Activated CD4-positive, CD25-positive, alpha-beta regulatory T cell treated with anti-CD3 and anti-CD28 coated beads, Interleukin-2, amount 50 U/mL, for 24 hours (primary cell): Measurements from ENCODE around the gene DUS1L.
"Not testable (repeated sequence)": the region's sequence is repeated elsewhere in the genome, so short reads cannot be mapped to it uniquely, and the experiment has no call there.

Source experiments
- ATAC-seq, 2 donors: fragments of 150-1000 bp; cut with Tn5 transposase; one replicate each; pipeline ENCODE4 v1.10.0; 2021; ENCODE audit warnings: mild to moderate bottlenecking in 1 of 2, moderate library complexity in 1 of 2

The DUS1L gene

DNA sequence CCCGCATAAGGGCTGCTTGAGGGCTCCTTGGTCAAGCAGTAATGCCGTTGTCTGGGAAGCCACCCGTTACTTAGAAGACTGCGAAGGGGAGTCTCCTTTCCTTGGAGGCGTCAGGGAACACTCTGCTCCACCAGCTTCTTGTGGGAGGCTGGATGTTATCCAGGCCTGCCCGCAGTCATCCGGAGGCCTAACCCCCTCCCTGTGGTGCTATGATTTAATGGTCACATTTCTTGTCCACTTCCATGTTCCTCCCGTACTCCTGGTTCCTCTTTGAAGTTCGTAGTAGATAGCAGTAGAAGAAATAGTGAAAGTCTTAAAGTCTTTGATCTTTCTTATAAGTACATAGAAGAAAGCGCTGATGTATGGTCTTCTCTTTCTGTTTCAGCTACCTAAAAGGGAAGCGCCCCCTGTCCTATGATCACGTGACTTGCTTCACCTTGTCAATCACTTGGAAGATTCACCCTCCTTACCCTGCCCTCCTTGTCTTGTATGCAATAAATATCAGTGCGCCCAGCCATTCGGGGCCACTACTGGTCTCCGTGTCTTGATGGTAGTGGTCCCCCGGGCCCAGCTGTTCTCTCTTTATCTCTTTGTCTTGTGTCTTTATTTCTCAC lies 26.7 kb downstream of the DUS1L start:
- not testable (repeated sequence) for ATAC-seq

DNA sequence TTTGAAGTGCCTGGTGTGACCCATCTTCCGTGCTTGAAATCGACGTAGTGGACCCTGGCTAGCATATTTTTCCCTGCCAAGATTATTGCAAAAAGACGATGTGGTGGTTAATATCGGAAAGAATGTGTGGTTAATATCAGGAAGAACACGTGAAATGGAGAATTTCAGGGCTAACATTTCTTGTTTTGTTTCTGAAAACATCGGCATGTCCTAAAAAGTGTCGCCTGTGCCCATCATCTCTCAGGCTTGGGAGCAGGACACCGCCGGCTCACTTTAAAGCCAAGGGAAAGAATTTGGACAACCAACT lies 27.8 kb downstream of the DUS1L start:
- no peak for ATAC-seq

DNA sequence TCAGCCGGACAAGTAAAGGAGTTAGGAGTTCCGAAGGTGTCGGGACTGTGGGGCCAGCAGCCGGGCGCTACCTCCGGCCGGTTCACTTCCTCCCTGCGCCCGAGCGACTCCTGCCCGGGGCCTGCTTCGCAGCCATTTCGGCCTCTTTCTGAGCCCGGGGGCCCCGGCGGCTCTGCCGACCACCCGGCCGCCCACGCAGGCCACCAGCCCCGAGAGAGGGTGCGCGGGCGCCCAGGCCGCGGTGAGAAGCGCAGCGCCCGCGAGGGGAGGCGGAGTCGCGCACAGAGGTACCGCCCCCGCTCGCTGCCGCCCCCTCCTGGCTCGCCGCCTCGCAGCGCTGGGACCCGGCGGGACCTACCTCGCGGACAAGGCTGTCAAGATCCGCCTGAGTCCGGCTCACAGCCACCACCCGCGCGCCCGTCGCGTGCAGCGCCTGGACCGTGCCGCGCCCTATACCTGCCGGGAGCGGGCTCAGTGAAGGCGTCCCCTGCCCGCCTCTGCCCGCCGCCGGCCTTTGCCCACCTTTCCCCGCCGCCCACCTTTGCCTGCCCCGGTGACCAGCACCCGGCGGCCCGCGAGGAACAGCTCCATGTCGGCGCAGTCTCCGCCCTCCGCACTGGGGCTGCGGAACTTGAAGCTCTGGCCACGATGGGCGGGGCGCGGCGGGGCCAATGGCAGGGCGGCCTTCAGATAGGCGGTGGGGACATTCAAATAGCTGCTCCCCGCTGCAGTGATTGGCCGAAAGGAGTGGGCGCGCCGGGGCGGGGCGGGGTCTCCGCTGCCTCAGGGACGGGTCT lies 28.3 kb downstream of the DUS1L start, which contains the start of gene DCXR:
Gene DCXR, minus strand, starts transcription at position 606 of the 797 bp plus-strand sequence. Its CDS starts 15 bp downstream, at position 591.
- ATAC-seq, result peak; percentile 95 to 96

DNA sequence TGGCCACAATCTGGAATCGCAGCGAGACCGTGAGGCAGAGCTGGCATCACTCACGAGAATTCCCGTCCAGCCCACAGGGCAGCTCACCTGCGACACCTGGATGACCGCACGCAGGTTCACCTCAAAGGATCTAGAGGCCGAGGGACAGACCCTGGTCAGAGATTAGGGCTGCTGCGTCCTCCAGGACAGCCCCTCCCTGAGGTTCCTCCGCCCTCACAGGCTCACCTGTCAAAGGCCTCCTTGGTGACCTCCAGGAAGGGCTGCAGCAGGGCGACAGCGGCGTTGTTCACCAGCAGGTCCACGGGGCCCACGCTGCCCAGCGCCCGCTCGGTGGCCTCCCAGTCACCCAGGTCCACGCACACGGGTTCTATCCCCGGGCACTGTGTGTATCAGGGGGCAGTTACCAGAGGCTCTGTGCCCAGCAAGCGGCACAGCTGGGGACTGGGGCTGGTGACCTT lies 28.9 kb downstream of the DUS1L start:
- no peak for ATAC-seq

DNA sequence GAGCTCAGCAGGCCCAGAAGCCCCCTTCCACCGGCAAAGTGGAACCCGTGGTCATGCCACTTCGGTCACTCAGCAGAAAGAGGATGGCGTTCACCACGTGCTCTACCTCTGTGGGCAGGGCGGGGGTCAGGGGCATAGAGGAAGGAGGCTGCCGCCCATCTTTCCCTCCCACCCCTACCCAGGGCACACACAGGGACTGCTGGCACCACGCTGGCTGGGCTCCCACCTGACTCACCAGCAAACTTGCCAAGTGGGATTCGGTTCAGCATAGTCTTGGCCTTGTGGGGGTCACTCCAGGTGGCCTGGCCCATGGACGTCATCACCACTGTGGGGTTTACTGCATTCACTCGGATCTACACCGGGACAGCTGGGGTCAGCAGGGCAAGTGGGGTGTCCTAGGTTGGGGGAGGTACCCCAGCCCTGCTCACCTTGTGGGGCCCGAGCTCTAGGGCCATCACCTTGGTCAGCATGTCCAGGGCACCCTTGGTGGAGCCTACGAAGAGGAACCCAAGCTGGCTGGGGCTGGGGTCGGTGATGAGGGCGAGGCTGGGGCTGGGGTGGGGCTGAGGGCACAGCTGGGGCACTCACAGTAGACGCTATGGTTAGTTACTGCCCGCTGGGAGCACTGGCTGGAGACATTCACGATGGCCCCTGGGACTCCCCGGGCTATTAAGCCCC lies 29.5 kb downstream of the DUS1L start:
- no peak for ATAC-seq

DNA sequence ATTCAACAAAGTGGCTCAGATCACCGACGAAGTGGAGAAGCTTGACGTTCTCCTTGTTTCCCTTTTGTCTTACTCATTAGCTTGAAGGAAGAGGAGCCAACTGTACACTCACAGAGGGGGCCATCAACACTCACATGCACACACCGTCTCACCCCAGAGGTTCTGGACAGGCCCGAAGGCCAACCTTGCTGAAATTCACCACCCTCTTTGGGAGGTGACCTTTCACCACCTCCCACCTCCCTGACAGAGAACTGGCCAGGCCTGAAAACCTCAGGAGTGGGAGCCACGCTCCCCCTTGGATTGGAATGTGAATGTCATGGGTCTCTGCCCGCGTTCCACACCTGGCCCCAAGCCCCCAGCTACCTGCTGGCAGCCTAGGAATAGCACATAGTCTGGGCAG lies 30.1 kb downstream of the DUS1L start:
- ATAC-seq, result no peak

DNA sequence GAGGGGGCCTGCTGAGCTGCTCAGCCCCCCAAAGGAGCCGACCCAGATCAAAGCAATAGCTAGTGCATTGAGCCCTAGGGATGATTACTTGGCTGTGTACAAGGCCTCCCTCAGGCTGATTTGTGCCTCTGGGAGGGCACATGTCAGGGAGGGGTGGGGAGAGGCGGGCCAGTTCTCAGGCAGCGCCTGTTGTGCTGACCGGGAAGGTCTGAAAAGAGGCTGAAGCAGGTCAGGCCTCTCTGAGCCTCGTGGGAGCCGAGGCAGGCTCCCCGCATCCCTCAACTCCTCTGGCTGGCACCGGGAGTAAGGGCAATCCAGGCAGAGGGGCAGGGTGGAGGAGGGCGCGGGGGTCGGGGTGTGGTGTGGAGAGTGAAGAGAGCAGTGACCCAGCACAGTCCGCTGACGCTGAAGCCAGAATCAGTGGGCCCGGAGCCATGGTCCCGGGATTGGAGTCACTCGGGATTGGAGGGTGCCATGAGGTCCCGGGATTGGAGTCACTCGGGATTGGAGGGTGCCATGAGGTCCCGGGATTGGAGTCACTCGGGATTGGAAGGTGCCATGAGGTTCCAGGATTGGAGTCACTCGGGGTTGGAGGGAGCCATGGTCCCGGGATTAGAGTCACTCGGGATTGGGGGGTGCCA lies 31.1 kb downstream of the DUS1L start:
- no peak for ATAC-seq

DNA sequence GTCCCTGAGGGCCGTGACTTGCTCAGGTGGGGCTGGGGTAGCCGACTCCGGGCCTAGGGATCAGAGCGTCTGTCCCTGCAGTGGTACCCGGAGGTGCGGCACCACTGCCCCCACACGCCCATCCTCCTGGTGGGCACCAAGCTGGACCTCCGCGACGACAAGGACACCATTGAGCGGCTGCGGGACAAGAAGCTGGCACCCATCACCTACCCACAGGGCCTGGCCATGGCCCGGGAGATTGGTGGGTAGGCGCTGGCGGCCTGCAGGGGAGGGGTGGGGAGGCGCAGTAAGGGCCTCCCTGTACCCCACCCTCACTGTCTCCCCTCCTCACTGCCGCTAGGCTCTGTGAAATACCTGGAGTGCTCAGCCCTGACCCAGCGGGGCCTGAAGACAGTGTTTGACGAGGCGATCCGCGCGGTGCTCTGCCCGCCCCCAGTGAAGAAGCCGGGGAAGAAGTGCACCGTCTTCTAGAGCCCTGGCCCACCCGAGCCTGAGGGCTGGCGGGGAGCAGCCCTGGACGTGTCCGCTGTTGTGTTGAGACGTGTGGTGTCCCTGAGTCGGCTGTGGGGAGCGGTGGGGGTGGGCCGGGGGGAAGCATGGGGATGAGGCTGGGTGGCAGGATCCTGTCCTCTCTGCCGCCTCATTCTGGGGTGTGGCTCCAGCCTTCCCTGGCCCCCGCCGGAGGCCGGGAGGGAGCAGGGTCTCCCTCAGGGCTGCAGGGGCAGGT lies 32.1 kb downstream of the DUS1L start:
- no peak for ATAC-seq

DNA sequence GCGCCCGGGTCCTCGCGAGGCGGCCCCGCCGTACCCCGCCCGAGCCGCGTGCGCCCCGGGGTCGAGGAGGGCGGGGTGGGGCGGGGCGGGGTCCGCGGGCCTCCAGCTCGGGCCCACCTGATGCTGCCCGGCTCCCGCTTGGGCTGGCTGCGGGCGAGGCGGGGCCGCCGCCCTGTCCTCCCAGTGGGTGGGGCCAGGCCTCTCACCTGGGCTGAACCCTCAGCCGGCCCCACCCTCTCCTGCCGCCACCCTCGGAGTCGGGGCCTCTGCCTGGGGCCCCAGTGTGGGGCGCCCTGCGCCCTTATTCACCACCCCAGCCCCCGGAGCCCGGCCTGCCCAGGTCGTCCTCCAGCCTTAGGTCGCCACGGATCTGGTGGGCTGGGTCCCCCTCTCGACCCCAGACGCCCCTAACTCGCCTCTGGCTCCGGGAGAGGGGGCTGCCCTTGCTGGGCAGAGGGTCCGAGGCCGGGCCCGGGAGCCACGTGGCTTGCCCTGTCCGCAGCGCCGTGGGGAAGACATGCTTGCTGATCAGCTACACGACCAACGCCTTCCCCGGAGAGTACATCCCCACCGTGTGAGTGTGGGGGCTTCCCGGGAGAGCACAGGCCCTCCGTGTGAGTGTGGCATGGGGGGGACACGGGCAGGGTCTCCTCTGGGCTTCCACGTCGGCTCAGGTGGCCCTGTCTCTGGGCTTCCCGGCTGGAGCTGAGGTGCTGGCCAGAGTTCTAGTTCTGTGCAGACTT lies 33.5 kb downstream of the DUS1L start:
- peak; percentile 25 to 39 for ATAC-seq

DNA sequence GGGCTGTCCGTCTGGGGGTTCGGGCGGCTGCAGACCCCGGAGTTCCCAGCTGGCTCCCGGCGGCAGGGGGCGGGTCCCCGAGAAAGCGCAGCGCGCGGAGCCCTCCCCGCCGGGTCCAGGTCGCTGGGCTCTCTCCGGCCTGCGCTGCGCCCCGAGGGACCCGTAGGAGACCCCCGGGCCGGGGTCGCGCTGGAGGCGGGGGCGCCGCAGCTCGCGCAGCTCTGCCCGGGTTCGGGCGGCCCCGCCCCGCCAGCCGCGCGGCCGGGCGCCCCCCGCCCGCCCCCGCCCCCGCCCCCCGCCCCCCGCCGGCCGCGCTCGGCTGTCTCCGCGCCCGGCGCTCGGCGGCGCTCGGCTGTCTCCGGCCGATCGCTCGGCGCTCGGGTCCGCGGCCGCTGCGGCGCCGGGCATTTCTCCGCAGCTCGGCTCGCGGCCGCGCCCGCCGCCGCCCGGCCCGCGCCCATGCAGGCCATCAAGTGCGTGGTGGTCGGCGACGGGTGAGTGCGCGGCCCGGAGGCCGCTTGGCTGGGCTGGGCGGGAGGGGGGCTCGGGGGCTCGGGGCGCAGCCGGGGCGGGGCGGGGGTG lies 34.2 kb downstream of the DUS1L start, which contains the start of gene RAC3:
Gene RAC3, plus strand, starts transcription at position 376 of the 582 bp plus-strand sequence. Its CDS starts 84 bp downstream, at position 460.
- peak; percentile 17 to 20 for ATAC-seq

DNA sequence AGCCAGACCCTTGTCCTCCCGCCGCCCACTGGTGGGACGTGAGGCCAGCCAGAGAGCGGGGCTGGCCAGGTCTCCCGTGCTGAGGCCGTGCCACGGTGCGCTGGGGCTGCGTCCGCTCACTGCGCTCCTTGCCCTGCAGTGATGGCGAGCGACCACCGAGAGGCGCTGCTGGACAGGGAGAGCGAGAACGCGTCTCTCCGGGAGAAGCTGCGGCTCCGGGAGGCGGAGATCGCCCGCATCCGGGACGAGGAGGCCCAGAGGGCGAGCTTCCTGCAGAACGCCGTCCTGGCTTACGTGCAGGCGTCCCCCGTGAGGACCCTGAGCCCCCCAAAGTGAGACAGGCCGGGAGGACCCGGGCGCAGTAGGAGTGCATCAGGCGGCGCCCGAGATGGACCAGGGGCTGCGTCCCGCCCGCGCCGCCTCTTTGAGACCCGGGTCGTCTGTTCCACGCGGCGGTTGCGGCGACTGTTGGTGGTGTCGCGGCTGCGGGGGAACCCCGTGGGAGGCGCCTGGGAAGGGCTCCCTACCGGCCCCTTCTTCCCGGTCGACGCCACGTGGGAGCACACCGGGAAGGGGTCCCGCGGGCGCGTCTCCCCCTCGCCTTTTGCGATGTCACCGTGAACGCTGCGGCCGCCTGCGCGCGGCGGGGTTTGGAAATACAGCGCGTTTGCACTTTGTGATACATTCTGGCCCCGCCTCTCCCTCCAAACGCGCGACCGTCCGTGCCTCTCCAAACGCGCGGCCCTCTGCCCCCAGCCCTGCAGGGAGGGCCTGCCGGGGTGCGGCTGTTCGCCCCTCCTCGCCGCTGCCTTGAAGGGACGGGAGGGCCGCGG lies 34.9 kb downstream of the DUS1L start:
- ATAC-seq, result peak; percentile 75 to 76

DNA sequence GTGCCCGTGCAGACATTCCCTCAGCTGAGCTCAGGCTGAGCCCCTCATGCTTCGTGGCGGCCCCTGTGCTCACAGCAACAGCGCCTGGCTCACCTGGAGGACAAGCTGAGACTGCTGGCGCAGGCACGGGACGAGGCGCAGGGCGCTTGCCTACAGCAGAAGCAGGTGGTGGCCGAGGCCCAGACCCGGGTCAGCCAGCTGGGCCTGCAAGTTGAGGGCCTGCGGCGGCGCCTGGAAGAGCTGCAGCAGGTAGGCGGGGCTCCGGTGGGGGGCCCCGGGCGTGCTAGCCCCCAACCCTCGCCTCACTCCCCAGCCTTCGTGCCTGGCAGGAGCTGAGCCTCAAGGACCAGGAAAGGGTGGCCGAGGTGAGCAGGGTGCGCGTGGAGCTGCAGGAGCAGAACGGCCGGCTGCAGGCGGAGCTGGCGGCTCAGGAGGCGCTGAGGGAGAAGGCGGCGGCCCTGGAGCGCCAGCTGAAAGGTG lies 35.6 kb downstream of the DUS1L start:
- ATAC-seq, result no peak

DNA sequence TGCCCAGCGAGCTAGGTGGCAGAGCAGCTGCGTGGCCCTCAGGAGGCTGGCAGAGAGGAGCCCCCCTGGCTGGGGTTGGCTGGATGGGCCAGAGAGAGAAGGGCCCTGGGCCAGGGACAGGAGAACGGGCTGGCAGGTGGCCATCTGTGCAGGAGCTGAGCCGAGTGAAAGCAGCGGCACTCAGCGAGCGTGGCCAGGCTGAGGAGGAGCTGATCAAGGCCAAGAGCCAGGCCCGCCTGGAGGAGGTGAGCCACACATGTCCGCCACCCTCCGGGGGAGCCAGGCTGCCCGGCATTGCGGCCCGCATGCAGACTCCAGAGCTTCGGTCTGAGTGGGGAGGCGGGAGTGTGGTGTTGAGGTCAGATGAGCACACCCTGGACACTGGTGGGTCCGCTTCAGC lies 36.2 kb downstream of the DUS1L start:
- ATAC-seq, result no peak

DNA sequence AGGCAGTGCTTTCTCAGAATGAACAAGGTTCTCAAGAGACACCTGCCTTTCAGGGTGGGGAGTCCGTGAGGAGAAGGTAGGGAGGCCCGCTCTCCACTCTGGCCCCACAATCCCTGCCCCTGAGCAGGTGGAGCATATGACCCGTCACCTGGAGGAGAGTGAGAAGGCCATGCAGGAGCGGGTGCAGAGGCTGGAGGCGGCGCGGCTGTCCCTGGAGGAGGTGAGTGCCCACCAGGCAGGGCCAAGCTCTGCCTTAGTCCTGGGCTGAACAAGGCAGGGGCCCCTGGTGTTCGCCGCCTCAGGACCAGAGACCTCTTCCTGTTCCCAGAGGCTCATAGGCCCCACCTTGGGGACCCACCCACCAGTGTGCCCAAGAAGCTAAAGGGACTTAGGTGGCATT lies 36.6 kb downstream of the DUS1L start:
- ATAC-seq, result no peak

DNA sequence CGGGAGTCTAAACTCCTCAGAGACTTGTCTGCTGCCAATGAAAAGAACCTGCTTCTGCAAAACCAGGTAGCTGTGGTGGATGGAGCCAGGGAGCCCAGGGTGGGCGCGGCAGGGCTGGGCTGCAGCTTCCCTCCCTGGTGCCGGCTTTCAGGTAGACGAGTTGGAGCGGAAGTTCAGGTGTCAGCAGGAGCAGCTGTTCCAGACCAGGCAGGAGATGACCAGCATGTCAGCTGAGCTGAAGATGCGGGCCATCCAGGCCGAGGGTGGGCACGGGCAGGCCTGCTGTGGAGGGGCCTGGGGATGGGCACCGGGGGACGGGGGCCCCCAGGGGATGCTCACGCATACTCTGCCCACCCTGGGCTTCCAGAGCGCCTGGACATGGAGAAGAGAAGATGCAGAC lies 37.4 kb downstream of the DUS1L start:
- ATAC-seq, result no peak

DNA sequence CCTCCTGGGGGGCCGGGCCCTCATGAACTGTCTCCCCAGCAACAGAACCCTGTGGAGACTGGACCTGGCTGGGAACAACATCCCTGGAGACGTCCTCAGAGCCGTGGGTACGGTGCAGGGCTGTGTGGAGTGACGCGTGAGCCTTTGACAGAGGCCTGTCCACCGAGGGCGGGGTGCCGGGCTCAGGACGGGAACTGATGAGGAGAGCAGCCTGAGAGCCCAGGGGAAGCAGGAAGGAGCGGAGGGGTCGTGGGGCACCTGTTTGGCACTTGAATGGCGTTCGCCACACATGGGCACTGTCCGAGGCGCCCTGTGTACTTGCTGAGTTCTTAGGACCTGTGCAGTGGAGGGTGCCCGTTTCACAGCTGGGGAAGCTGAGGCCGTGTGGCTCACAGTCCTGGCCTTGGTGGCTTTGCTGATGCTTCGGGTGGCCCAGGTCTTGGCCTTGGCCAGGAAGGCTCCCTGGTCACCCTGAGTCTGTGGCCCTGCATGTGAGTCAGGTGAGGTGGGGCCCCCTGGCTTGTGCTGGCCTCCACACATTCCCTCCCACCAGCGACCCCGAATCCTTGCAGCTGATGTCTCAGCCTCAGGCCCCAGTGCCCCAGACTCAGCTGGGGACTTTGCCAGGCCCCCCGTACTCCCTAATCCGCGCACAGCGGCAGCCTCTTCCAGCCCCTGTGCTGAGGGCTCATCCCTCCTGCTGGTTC lies 40.0 kb downstream of the DUS1L start:
- no peak for ATAC-seq

DNA sequence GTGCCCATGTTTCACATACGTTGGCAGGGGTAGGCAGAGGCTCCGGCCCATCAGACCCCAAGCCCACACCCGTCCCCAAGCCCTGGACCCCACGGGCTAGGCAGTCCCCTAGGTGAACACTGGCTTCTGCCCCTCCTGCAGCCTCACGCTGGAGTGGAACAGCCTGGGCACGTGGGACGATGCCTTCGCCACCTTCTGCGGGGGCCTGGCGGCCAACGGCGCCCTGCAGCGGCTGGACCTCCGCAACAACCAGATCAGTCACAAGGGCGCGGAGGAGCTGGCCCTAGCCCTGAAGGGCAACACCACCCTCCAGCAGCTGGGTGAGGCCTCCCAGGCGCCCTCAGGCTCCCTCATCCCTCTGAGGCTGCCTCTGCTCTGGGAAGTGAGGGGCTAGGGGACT lies 40.7 kb downstream of the DUS1L start:
- no peak for ATAC-seq

DNA sequence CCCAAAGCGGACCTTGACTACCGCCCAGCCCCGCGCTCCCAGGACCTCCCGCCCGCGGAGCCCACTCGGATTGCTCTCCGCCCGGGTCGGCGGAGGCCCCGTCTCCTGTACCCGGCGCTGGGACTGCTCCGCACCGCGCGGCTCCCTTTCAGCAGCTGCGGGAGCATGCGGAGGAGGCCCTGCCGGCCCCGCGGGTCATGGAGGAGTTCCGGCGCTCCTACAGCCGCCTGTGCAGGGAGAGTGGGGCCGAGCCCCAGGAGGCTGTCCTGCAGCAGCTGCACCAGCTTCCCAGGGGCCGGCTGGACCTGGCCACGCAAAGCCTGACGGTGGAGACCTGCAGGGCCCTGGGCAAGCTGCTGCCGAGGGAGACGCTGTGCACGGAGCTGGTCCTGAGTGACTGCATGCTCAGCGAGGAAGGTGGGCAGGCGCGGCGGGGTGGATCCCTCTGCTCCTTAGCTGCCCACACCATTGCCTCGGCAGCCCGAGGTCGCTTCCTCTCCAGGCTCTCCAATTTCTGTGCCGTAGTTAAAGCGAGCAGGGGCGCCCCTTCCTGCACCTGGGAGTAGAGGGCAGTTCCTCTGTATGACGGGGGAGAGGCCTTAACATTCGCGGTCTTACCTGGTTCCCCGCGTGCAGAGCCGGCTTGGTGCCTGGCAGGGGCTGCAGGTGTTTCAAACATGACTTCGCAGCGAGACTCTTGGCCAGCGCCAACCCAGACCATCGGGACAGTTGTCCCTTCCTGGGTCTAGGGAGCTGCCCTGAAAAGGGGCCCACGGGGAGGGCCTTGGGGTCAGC lies 42.0 kb downstream of the DUS1L start:
- ATAC-seq, result no peak

DNA sequence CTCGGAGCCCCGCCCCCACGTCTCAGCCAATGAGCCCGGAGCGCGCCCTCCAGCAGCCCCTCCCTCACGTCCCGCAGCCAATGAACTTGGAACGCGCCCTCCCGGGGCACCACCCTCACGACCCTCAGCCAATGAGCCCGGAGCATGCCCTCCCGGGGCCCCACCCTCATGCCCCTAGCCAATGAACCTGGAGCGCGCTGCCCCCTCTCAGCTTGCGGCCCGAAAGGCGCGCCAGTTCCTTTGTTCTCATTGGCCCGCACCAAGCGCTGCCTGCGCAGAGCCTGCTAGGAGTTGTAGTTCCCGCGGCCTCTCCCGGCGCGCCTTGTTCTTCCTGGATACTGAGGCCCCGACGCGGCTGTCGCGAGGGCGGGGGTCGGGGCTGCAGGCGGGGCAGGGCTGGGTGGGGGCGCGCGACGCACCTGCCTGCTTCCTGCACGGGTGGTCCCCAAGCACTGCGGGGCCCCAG lies 42.6 kb downstream of the DUS1L start, which contains the start of gene LRRC45:
Gene LRRC45, plus strand, starts transcription at position 325 of the 466 bp plus-strand sequence. CDS start 339 bp downstream, outside the sequence.
- peak; percentile 96 to 97 for ATAC-seq
